ENCODE data around the gene KLHL3.

Gene KLHL3

DNA sequence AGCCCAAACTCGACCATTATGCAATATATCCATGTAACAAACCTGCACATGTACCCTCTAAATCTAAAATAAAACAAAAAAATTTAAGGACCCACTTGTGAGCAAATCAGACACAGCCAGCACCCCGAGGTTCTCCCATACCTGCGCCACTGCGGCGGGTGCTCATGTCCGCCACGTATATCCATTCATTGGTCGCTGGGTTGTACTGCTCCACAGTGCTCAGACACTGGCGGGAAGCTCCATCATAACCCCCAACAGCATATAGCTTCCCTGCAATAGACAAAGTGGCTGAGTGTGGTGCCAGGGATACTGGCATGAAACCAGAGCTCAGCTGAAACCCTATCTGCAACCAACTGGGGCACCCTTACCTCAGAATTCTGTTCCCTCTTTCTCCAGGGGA, 102.0 kb downstream of the KLHL3 start:
- DNase-seq, result no peak
- Histone ChIP-seq H3K27me3 (replicated peaks in 2 of 5; ENCODE audit: control insufficient read depth in 4 of 5, insufficient read depth in 5 of 5, low read length in 4 of 5) (no peaks in the 10 kb centered on the region), H3K27ac (ENCODE audit: insufficient read depth in 1 of 2, low read depth in 1 of 2, low read length in 2 of 2, poor library complexity in 1 of 2, severe bottlenecking in 2 of 2) (no peak overlapping the region), H3K9me3 (ENCODE audit: control extremely low read depth in 1 of 5, control insufficient read depth in 4 of 5, insufficient read depth in 2 of 5, low read depth in 1 of 5, low read length in 4 of 5) (peaks cover 0 to 7% (median 1%) of the 10 kb centered on the region in 5 experiments), H3K4me1 (ENCODE audit: control extremely low read depth in 1 of 4, control insufficient read depth in 4 of 4, insufficient read depth in 4 of 4, low read length in 3 of 4) (peaks cover 0 to 12% (median 5%) of the 10 kb centered on the region in 4 experiments), H3K36me3 (ENCODE audit: control insufficient read depth in 4 of 4, insufficient read depth in 4 of 4, low read length in 3 of 4) (peaks cover 4 to 19% (median 12%) of the 10 kb centered on the region in 4 experiments), H3K4me3 (ENCODE audit: control insufficient read depth in 1 of 7, extremely low read depth in 1 of 7, insufficient read depth in 4 of 7, low read depth in 2 of 7, low read length in 6 of 7) (no peak overlapping the region)
- WGBS (ENCODE audit: insufficient coverage), result 100% methylated on average over 7 of the region's 9 CpGs
- ChIA-PET CTCF (interaction anchor here (1.0 to 2.1 kb wide), 4 partner anchors 16 to 435 kb away, joined by 3 to 16 read pairs (median 6); no protein-coding TSS in a partner anchor), POLR2A (no interaction called here)

GRCh38 chr5:137632716-137633115, 103.2 kb downstream of the KLHL3 start:
- Histone ChIP-seq H3K9me3 (ENCODE audit: control extremely low read depth in 1 of 5, control insufficient read depth in 4 of 5, insufficient read depth in 2 of 5, low read depth in 1 of 5, low read length in 4 of 5) (peaks cover 0 to 5% (median 0%) of the 10 kb centered on the region in 5 experiments), H3K36me3 (ENCODE audit: control insufficient read depth in 4 of 4, insufficient read depth in 4 of 4, low read length in 3 of 4) (peaks cover 2 to 12% (median 10%) of the 10 kb centered on the region in 4 experiments), H3K4me3 (ENCODE audit: control insufficient read depth in 1 of 7, extremely low read depth in 1 of 7, insufficient read depth in 4 of 7, low read depth in 2 of 7, low read length in 6 of 7) (no peak overlapping the region), H3K4me1 (ENCODE audit: control extremely low read depth in 1 of 4, control insufficient read depth in 4 of 4, insufficient read depth in 4 of 4, low read length in 3 of 4) (peaks cover 0 to 12% (median 5%) of the 10 kb centered on the region in 4 experiments), H3K27me3 (replicated peaks in 2 of 5; ENCODE audit: control insufficient read depth in 4 of 5, insufficient read depth in 5 of 5, low read length in 4 of 5) (no peaks in the 10 kb centered on the region), H3K27ac (ENCODE audit: insufficient read depth in 1 of 2, low read depth in 1 of 2, low read length in 2 of 2, poor library complexity in 1 of 2, severe bottlenecking in 2 of 2) (no peak overlapping the region)
- WGBS (ENCODE audit: insufficient coverage), result 100% methylated on average over 3 of the region's 3 CpGs
- DNase-seq, result no peak
- ChIA-PET CTCF (interaction anchor here (0.6 to 6.5 kb wide), 2 partner anchors 110 to 496 kb away, joined by 3 to 87 read pairs; no protein-coding TSS in a partner anchor), POLR2A (no interaction called here)

- peaks cover 0 to 4% (median 2%) of the 10 kb centered on the region in 4 experiments for H3K36me3 ChIP-seq (ENCODE audit: control insufficient read depth in 4 of 4, insufficient read depth in 4 of 4, low read length in 3 of 4)
- WGBS (ENCODE audit: insufficient coverage), result no CpG with 5 or more reads among the region's 2 CpGs
- CTCF ChIA-PET, result interaction anchor here (2.6 to 6.5 kb wide), 4 partner anchors 9 to 434 kb away, joined by 11 to 87 read pairs (median 30); no protein-coding TSS in a partner anchor
- POLR2A ChIA-PET, result no interaction called here
- H3K4me1 ChIP-seq (ENCODE audit: control extremely low read depth in 1 of 4, control insufficient read depth in 4 of 4, insufficient read depth in 4 of 4, low read length in 3 of 4), result peaks cover 0 to 10% (median 5%) of the 10 kb centered on the region in 4 experiments
- H3K4me3 ChIP-seq (ENCODE audit: control insufficient read depth in 1 of 7, extremely low read depth in 1 of 7, insufficient read depth in 4 of 7, low read depth in 2 of 7, low read length in 6 of 7), result no peak overlapping the region
- H3K27ac ChIP-seq (ENCODE audit: insufficient read depth in 1 of 2, low read depth in 1 of 2, low read length in 2 of 2, poor library complexity in 1 of 2, severe bottlenecking in 2 of 2), result no peak overlapping the region
- DNase-seq, result no peak
- no peaks in the 10 kb centered on the region for H3K27me3 ChIP-seq (replicated peaks in 2 of 5; ENCODE audit: control insufficient read depth in 4 of 5, insufficient read depth in 5 of 5, low read length in 4 of 5)
- no peaks in the 10 kb centered on the region for H3K9me3 ChIP-seq (ENCODE audit: control extremely low read depth in 1 of 5, control insufficient read depth in 4 of 5, insufficient read depth in 2 of 5, low read depth in 1 of 5, low read length in 4 of 5)
Observed at GRCh38 chr5:137631453-137631852, 104.4 kb downstream of the KLHL3 start.

DNA sequence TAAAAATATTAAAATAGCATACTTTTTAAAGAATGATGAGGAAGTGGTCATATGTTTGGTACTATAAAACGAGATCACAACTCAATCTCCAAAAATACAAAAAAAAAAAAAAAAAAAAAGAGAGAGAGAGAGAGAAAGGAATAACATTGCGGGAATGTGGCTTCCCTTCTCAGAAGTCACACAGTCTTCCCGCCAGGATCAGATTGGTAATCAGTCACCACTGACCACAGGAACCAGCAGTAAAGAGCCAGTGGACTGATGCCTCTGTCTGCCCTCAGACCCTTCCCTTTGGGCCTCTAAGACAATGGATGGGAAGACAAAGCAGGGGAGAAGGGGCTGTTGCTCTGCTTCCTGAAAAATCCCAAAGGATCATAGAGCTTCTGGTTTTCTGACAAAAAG, 104.9 kb downstream of the KLHL3 start:
- no peak for DNase-seq

DNA sequence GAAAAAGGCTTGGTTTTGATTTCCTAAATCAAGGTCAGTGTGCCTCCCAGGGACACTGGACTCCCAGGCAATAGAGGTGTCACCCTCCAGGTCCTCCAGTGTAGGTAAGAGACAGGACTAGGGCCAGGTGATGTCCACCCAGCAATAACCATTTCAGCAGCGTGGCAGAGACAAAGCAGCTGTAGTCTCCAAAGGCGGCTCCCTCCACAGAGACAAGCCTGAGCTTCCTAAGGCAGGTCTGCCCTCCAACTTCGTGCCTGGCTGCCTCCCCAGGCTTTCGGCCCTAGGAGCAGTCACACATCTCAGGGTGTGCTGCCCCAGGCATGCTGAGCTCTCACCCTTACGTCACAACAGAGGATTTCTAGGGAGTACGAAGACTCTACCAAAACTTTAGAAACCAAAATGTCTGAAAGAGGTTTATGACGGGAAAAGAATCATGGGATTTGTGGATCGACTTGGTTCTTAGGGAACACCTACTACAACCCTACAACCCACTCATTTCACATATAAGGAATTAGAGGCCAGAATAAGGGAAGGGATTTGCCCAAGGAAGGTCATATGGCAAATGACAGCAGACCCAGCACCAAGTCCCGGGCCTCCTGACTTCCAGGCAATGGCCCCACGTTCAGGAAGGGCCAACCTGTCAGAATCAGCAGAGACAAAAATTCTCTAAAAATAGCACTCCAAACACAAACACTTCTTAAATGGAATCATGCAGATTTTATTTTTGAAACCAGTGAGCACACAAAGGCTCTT, 105.5 kb downstream of the KLHL3 start:
- POLR2A ChIA-PET, result interaction anchor here (1.0 kb wide), 1 partner anchor 110 kb away, joined by 3 read pairs; no protein-coding TSS in a partner anchor
- CTCF ChIA-PET, result interaction anchor here (0.6 to 6.5 kb wide), 21 partner anchors 10 to 504 kb away, joined by 3 to 87 read pairs (median 6); no protein-coding TSS in a partner anchor
- 88% methylated on average over 5 of the region's 10 CpGs for WGBS (ENCODE audit: insufficient coverage)

More for the DNA sequence above, 104.9 kb downstream of the KLHL3 start:
- Histone ChIP-seq H3K27me3 (replicated peaks in 2 of 5; ENCODE audit: control insufficient read depth in 4 of 5, insufficient read depth in 5 of 5, low read length in 4 of 5) (no peaks in the 10 kb centered on the region), H3K27ac (ENCODE audit: insufficient read depth in 1 of 2, low read depth in 1 of 2, low read length in 2 of 2, poor library complexity in 1 of 2, severe bottlenecking in 2 of 2) (no peak overlapping the region), H3K4me1 (ENCODE audit: control extremely low read depth in 1 of 4, control insufficient read depth in 4 of 4, insufficient read depth in 4 of 4, low read length in 3 of 4) (peaks cover 0 to 10% (median 5%) of the 10 kb centered on the region in 4 experiments), H3K4me3 (ENCODE audit: control insufficient read depth in 1 of 7, extremely low read depth in 1 of 7, insufficient read depth in 4 of 7, low read depth in 2 of 7, low read length in 6 of 7) (no peak overlapping the region), H3K36me3 (ENCODE audit: control insufficient read depth in 4 of 4, insufficient read depth in 4 of 4, low read length in 3 of 4) (peaks cover 0 to 4% (median 2%) of the 10 kb centered on the region in 4 experiments), H3K9me3 (ENCODE audit: control extremely low read depth in 1 of 5, control insufficient read depth in 4 of 5, insufficient read depth in 2 of 5, low read depth in 1 of 5, low read length in 4 of 5) (no peaks in the 10 kb centered on the region)
- no CpG with 5 or more reads among the region's 3 CpGs for WGBS (ENCODE audit: insufficient coverage)
- CTCF ChIA-PET, result interaction anchor here (1.2 to 6.5 kb wide), 6 partner anchors 9 to 434 kb away, joined by 3 to 87 read pairs (median 16); no protein-coding TSS in a partner anchor
- POLR2A ChIA-PET, result no interaction called here

DNA sequence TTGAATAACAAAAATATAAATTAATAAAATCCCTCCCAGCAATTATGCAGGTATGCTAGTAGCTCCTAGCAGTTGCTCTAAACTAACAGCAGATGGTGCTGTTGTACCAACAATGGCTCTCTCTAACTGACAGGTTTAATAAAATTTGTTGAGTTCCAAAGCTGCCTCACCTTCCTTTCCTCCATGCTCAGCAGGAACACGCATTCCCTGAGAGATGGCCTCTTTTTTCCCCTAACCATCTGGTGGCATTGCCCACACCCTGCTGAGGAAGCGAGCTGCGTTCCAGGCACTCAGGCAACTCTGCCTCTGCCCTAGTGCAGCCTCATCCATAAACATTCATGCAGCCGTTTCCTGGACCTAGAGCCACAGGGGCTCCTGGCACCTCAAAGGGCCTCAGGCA, 106.2 kb downstream of the KLHL3 start:
- Histone ChIP-seq H3K9me3 (ENCODE audit: control extremely low read depth in 1 of 5, control insufficient read depth in 4 of 5, insufficient read depth in 2 of 5, low read depth in 1 of 5, low read length in 4 of 5) (no peaks in the 10 kb centered on the region), H3K4me1 (ENCODE audit: control extremely low read depth in 1 of 4, control insufficient read depth in 4 of 4, insufficient read depth in 4 of 4, low read length in 3 of 4) (peaks cover 0 to 10% (median 5%) of the 10 kb centered on the region in 4 experiments), H3K27me3 (replicated peaks in 2 of 5; ENCODE audit: control insufficient read depth in 4 of 5, insufficient read depth in 5 of 5, low read length in 4 of 5) (no peaks in the 10 kb centered on the region), H3K27ac (ENCODE audit: insufficient read depth in 1 of 2, low read depth in 1 of 2, low read length in 2 of 2, poor library complexity in 1 of 2, severe bottlenecking in 2 of 2) (no peak overlapping the region), H3K4me3 (ENCODE audit: control insufficient read depth in 1 of 7, extremely low read depth in 1 of 7, insufficient read depth in 4 of 7, low read depth in 2 of 7, low read length in 6 of 7) (peak overlapping the region in 1 of 7 experiments; percentile 67), H3K36me3 (ENCODE audit: control insufficient read depth in 4 of 4, insufficient read depth in 4 of 4, low read length in 3 of 4) (peaks cover 0 to 12% (median 2%) of the 10 kb centered on the region in 4 experiments)
- WGBS (ENCODE audit: insufficient coverage), result 18% methylated on average over 4 of the region's 4 CpGs
- POLR2A ChIA-PET, result interaction anchor here (1.0 kb wide), 1 partner anchor 110 kb away, joined by 3 read pairs; no protein-coding TSS in a partner anchor
- CTCF ChIA-PET, result interaction anchor here (0.5 to 6.5 kb wide), 26 partner anchors 9 to 504 kb away, joined by 3 to 87 read pairs (median 5); no protein-coding TSS in a partner anchor
- DNase-seq, result peak; percentile 52 to 78 (median 72)

More for the DNA sequence above, 105.5 kb downstream of the KLHL3 start:
- Histone ChIP-seq H3K27ac (ENCODE audit: insufficient read depth in 1 of 2, low read depth in 1 of 2, low read length in 2 of 2, poor library complexity in 1 of 2, severe bottlenecking in 2 of 2) (no peak overlapping the region), H3K27me3 (replicated peaks in 2 of 5; ENCODE audit: control insufficient read depth in 4 of 5, insufficient read depth in 5 of 5, low read length in 4 of 5) (no peaks in the 10 kb centered on the region), H3K4me3 (ENCODE audit: control insufficient read depth in 1 of 7, extremely low read depth in 1 of 7, insufficient read depth in 4 of 7, low read depth in 2 of 7, low read length in 6 of 7) (no peak overlapping the region), H3K9me3 (ENCODE audit: control extremely low read depth in 1 of 5, control insufficient read depth in 4 of 5, insufficient read depth in 2 of 5, low read depth in 1 of 5, low read length in 4 of 5) (no peaks in the 10 kb centered on the region), H3K36me3 (ENCODE audit: control insufficient read depth in 4 of 4, insufficient read depth in 4 of 4, low read length in 3 of 4) (peaks cover 0 to 7% (median 3%) of the 10 kb centered on the region in 4 experiments), H3K4me1 (ENCODE audit: control extremely low read depth in 1 of 4, control insufficient read depth in 4 of 4, insufficient read depth in 4 of 4, low read length in 3 of 4) (peaks cover 0 to 10% (median 5%) of the 10 kb centered on the region in 4 experiments)
- DNase-seq, result no peak

Data from common myeloid progenitor, CD34-positive (primary cell).